ENCODE measurements around the gene SLC15A3.

The SLC15A3 gene

GRCh38 chr11:60946601-60947264 is 5.2 kb downstream of the SLC15A3 start:
- Histone ChIP-seq H3K9ac (peak overlapping the region in 1 of 11 experiments; percentile 17; a peak in 1 of 22 replicates), H3K27ac (no peak overlapping the region), H3K9me3 (replicated peaks in 1 of 11) (no peaks in the 10 kb centered on the region), H3K4me3 (no peak overlapping the region), H4K20me1 (peaks cover 0 to 95% (median 0%) of the 10 kb centered on the region in 11 experiments; a peak in 10 of 22 replicates), H3K27me3 (no peaks in the 10 kb centered on the region), H3K4me2 (peak overlapping the region in 3 of 11 experiments; percentile 26 to 95 (median 68); a peak in 6 of 22 replicates), H3K4me1 (peaks cover 24 to 78% (median 35%) of the 10 kb centered on the region in 10 experiments), H3K36me3 (peaks cover under 1 to 78% (median 23%) of the 10 kb centered on the region in 11 experiments; a peak in 18 of 22 replicates)
- no peak for TF ChIP-seq Cebpa-rat (IDR thresholded peaks at IDR 0.05)

- H3K4me3 ChIP-seq = no peak overlapping the region
- peak overlapping the region in 2 of 11 experiments; percentile 68 to 95; a peak in 4 of 22 replicates for H3K4me2 ChIP-seq
- H3K9ac ChIP-seq = no peak overlapping the region
- H3K9me3 ChIP-seq (replicated peaks in 1 of 11) = no peaks in the 10 kb centered on the region
- peaks cover 9 to 80% (median 23%) of the 10 kb centered on the region in 10 experiments for H3K4me1 ChIP-seq
- TF ChIP-seq Cebpa-rat (IDR thresholded peaks at IDR 0.05) = no peak
- H4K20me1 ChIP-seq = peaks cover 0 to 100% (median 0%) of the 10 kb centered on the region in 11 experiments; a peak in 10 of 22 replicates
- no peaks in the 10 kb centered on the region for H3K27me3 ChIP-seq
- H3K27ac ChIP-seq = no peak overlapping the region
- peaks cover 8 to 93% (median 33%) of the 10 kb centered on the region in 11 experiments; a peak in 21 of 22 replicates for H3K36me3 ChIP-seq
Measured at GRCh38 chr11:60945295-60945667, 6.7 kb downstream of the SLC15A3 start.

GRCh38 chr11:60944490-60945294 is 7.3 kb downstream of the SLC15A3 start:
- Histone ChIP-seq H3K36me3 (peaks cover 8 to 94% (median 35%) of the 10 kb centered on the region in 11 experiments; a peak in 21 of 22 replicates), H3K4me1 (peaks cover 3 to 77% (median 17%) of the 10 kb centered on the region in 10 experiments), H4K20me1 (peaks cover 0 to 100% (median 0%) of the 10 kb centered on the region in 11 experiments; a peak in 10 of 22 replicates), H3K27ac (no peak overlapping the region), H3K4me2 (peak overlapping the region in 2 of 11 experiments; percentile 68 to 95; a peak in 4 of 22 replicates), H3K9me3 (replicated peaks in 1 of 11) (no peaks in the 10 kb centered on the region), H3K27me3 (no peaks in the 10 kb centered on the region), H3K4me3 (no peak overlapping the region), H3K9ac (no peak overlapping the region)
- TF ChIP-seq Cebpa-rat (IDR thresholded peaks at IDR 0.05) = no peak

- H3K27me3 ChIP-seq = no peaks in the 10 kb centered on the region
- H3K9me3 ChIP-seq (replicated peaks in 1 of 11) = no peaks in the 10 kb centered on the region
- no peak for TF ChIP-seq Cebpa-rat (IDR thresholded peaks at IDR 0.05)
- H3K9ac ChIP-seq = no peak overlapping the region
- H3K36me3 ChIP-seq = peaks cover 8 to 100% (median 41%) of the 10 kb centered on the region in 11 experiments; a peak in 21 of 22 replicates
- peaks cover 0 to 61% (median 9%) of the 10 kb centered on the region in 10 experiments; a peak in 15 of 20 replicates for H3K4me1 ChIP-seq
- peaks cover 0 to 100% (median 0%) of the 10 kb centered on the region in 11 experiments; a peak in 10 of 22 replicates for H4K20me1 ChIP-seq
- no peak overlapping the region for H3K4me3 ChIP-seq
- H3K27ac ChIP-seq = no peak overlapping the region
- peak overlapping the region in 3 of 11 experiments; percentile 5 to 95 (median 68); a peak in 2 of 22 replicates for H3K4me2 ChIP-seq
Measured at GRCh38 chr11:60942970-60943565, 8.9 kb downstream of the SLC15A3 start.

- Histone ChIP-seq H3K9ac (no peak overlapping the region), H4K20me1 (peaks cover 0 to 100% (median 0%) of the 10 kb centered on the region in 11 experiments; a peak in 10 of 22 replicates), H3K27me3 (no peaks in the 10 kb centered on the region), H3K27ac (no peak overlapping the region), H3K36me3 (peaks cover 8 to 100% (median 41%) of the 10 kb centered on the region in 11 experiments; a peak in 21 of 22 replicates), H3K4me2 (peak overlapping the region in 3 of 11 experiments; percentile 10 to 19 (median 15); a peak in 2 of 22 replicates), H3K9me3 (replicated peaks in 1 of 11) (no peaks in the 10 kb centered on the region), H3K4me1 (peaks cover 0 to 53% (median 9%) of the 10 kb centered on the region in 10 experiments; a peak in 15 of 20 replicates), H3K4me3 (no peak overlapping the region)
- no peak for TF ChIP-seq Cebpa-rat (IDR thresholded peaks at IDR 0.05)
Measured at GRCh38 chr11:60942219-60942618, 9.8 kb downstream of the SLC15A3 start.

- Histone ChIP-seq H4K20me1 (peaks cover 0 to 100% (median 0%) of the 10 kb centered on the region in 11 experiments; a peak in 10 of 22 replicates), H3K9ac (no peak overlapping the region), H3K36me3 (peaks cover 8 to 100% (median 38%) of the 10 kb centered on the region in 11 experiments; a peak in 21 of 22 replicates), H3K4me3 (no peak overlapping the region), H3K4me2 (peak overlapping the region in 3 of 11 experiments; percentile 10 to 19 (median 15); a peak in 3 of 22 replicates), H3K27ac (no peak overlapping the region), H3K4me1 (peaks cover 0 to 46% (median 9%) of the 10 kb centered on the region in 10 experiments; a peak in 15 of 20 replicates), H3K27me3 (no peaks in the 10 kb centered on the region), H3K9me3 (replicated peaks in 1 of 11) (no peaks in the 10 kb centered on the region)
- TF ChIP-seq Cebpa-rat (IDR thresholded peaks at IDR 0.05) = no peak
Measured at GRCh38 chr11:60941371-60942119, 10.4 kb downstream of the SLC15A3 start.

- no peak for TF ChIP-seq Cebpa-rat (IDR thresholded peaks at IDR 0.05)
- H3K4me1 ChIP-seq = peaks cover 0 to 33% (median 8%) of the 10 kb centered on the region in 10 experiments; a peak in 15 of 20 replicates
Measured at GRCh38 chr11:60939855-60940254, 12.1 kb downstream of the SLC15A3 start.

GRCh38 chr11:60939301-60939700 is 12.7 kb downstream of the SLC15A3 start:
- H3K36me3 ChIP-seq = peaks cover 8 to 83% (median 36%) of the 10 kb centered on the region in 11 experiments; a peak in 21 of 22 replicates
- H3K9ac ChIP-seq = no peak overlapping the region
- peaks cover 0 to 100% (median 0%) of the 10 kb centered on the region in 11 experiments; a peak in 10 of 22 replicates for H4K20me1 ChIP-seq
- no peaks in the 10 kb centered on the region for H3K27me3 ChIP-seq
- H3K27ac ChIP-seq = no peak overlapping the region
- no peak overlapping the region for H3K4me2 ChIP-seq
- no peaks in the 10 kb centered on the region for H3K9me3 ChIP-seq (replicated peaks in 1 of 11)
- H3K4me1 ChIP-seq = peaks cover 0 to 33% (median 8%) of the 10 kb centered on the region in 10 experiments; a peak in 15 of 20 replicates
- no peak for TF ChIP-seq Cebpa-rat (IDR thresholded peaks at IDR 0.05)
- H3K4me3 ChIP-seq = no peak overlapping the region

More at GRCh38 chr11:60939855-60940254, 12.1 kb downstream of the SLC15A3 start:
- H3K4me2 ChIP-seq = no peak overlapping the region
- H3K27me3 ChIP-seq = no peaks in the 10 kb centered on the region
- no peak overlapping the region for H3K9ac ChIP-seq
- H4K20me1 ChIP-seq = peaks cover 0 to 100% (median 0%) of the 10 kb centered on the region in 11 experiments; a peak in 10 of 22 replicates
- no peak overlapping the region for H3K4me3 ChIP-seq
- H3K9me3 ChIP-seq (replicated peaks in 1 of 11) = no peaks in the 10 kb centered on the region
- peaks cover 8 to 88% (median 36%) of the 10 kb centered on the region in 11 experiments; a peak in 21 of 22 replicates for H3K36me3 ChIP-seq
- H3K27ac ChIP-seq = no peak overlapping the region

All from BLaER1 treated with 17β-estradiol and CSF1 and Interleukin-3, amounts not matched to agents 10 nM and 100 nM (cell line).